Bronchus fibroblast of lung (primary cell): ENCODE results near the gene FLNC. TPM values are rescaled to one million over a fixed set of nuclear protein-coding genes. Genes with fewer than 3 reads are reported as not detected.

Experiments used
- total RNA-seq: library from RNA; depleted of rRNA; stranded (reverse); fragments of >200 nt; gene quantifications from 2 replicates; pipeline ENCODE4 v1.2.3, GENCODE V29; 2015

FLNC gene, protein sequence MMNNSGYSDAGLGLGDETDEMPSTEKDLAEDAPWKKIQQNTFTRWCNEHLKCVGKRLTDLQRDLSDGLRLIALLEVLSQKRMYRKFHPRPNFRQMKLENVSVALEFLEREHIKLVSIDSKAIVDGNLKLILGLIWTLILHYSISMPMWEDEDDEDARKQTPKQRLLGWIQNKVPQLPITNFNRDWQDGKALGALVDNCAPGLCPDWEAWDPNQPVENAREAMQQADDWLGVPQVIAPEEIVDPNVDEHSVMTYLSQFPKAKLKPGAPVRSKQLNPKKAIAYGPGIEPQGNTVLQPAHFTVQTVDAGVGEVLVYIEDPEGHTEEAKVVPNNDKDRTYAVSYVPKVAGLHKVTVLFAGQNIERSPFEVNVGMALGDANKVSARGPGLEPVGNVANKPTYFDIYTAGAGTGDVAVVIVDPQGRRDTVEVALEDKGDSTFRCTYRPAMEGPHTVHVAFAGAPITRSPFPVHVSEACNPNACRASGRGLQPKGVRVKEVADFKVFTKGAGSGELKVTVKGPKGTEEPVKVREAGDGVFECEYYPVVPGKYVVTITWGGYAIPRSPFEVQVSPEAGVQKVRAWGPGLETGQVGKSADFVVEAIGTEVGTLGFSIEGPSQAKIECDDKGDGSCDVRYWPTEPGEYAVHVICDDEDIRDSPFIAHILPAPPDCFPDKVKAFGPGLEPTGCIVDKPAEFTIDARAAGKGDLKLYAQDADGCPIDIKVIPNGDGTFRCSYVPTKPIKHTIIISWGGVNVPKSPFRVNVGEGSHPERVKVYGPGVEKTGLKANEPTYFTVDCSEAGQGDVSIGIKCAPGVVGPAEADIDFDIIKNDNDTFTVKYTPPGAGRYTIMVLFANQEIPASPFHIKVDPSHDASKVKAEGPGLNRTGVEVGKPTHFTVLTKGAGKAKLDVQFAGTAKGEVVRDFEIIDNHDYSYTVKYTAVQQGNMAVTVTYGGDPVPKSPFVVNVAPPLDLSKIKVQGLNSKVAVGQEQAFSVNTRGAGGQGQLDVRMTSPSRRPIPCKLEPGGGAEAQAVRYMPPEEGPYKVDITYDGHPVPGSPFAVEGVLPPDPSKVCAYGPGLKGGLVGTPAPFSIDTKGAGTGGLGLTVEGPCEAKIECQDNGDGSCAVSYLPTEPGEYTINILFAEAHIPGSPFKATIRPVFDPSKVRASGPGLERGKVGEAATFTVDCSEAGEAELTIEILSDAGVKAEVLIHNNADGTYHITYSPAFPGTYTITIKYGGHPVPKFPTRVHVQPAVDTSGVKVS (N-terminal part only)
- 208 and 209 TPM in 2 replicates for total RNA-seq

DNA sequence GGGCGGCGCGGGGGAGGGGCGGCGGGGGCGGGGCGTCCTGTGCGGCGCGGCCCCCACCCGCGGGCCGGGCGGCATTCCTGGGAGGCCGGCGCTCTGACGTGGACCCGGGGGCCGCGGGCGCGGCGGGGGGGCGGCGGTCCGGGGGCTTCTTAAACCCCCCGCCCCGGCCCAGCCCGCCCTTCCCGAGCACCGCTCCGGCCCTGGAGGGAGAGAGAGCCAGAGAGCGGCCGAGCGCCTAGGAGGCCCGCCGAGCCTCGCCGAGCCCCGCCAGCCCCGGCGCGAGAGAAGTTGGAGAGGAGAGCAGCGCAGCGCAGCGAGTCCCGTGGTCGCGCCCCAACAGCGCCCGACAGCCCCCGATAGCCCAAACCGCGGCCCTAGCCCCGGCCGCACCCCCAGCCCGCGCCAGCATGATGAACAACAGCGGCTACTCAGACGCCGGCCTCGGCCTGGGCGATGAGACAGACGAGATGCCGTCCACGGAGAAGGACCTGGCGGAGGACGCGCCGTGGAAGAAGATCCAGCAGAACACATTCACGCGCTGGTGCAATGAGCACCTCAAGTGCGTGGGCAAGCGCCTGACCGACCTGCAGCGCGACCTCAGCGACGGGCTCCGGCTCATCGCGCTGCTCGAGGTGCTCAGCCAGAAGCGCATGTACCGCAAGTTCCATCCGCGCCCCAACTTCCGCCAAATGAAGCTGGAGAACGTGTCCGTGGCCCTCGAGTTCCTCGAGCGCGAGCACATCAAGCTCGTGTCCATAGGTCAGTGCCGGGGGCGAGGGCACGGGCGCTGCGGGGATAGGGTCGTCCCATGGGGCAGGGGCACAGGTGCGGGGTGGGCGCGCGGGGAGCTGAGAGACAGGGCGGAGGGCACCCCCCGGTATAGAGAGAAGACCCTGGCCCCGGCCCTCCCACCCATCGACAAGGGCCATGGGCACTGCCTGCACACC, at the start of gene FLNC:
Gene FLNC, plus strand, starts transcription at position 176 of the 947 bp plus-strand sequence. Its CDS starts 232 bp downstream, at position 408.

GRCh38 chr7:128791121-128791971, 38.9 kb upstream of the FLNC start, which contains the start of gene CCDC136:
Gene CCDC136, plus strand, starts transcription at chr7:128791968. Its CDS starts 444 bp downstream, at chr7:128792412.

DNA sequence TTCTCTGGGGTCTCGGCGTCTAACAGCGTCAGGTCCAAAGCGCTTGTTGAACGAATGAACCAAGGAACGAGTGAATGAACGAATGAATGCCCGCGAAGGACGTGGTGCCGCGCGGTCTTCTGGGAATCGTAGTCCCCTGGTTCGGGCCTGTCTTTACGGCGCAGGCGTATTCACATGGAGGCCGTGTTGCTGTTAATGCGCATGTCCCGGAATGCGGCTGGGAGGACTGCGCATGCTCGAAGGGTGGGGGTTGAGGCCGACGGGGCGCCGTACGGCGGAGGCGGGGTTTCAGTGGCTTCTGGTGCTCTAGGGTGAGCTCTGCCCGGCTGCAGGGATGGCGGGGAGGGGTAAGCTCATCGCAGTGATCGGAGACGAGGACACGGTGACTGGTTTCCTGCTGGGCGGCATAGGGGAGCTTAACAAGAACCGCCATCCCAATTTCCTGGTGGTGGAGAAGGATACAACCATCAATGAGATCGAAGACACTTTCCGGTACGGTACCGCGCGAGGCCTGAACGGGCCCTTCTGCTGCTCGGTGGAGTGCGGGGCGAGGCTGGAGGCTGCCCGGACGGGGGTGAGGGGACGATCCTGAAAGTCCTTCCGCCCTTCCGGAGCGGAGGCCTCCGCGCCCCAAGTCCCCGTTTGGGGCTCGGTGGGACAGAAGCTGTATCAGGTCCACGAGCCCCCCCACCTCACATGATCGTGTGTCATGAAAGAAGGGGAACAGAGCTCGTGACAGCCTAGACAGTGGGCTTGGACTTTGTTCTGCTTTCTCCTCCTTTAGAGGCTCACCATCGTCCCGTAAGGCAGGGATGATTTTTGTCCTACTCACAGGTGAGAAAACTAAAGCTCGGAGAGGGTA, 32.6 kb downstream of the FLNC start, which contains the start of gene ATP6V1F:
Gene ATP6V1F, plus strand, starts transcription at position 286 of the 862 bp plus-strand sequence. Its CDS starts 49 bp downstream, at position 335.

Other genes starting within 250 kb of the FLNC start
- 0.34 and 0.45 TPM in 2 replicates for gene GARIN1A, start 158.1 kb upstream of the FLNC start, total RNA-seq
- 357 and 420 TPM in 2 replicates for gene CALU, start 91.0 kb upstream of the FLNC start, total RNA-seq
- not detected in 2 replicates for gene OPN1SW, start 54.6 kb upstream of the FLNC start, total RNA-seq
- 1.2 and 3.3 TPM in 2 replicates for gene CCDC136, start 38.4 kb upstream of the FLNC start, total RNA-seq
- 126 and 138 TPM in 2 replicates for gene ATP6V1F, start 32.5 kb downstream of the FLNC start, total RNA-seq
- gene KCP, start 80.3 kb downstream of the FLNC start, total RNA-seq, result 0.15 and 0.17 TPM in 2 replicates
- 0.34 and 0.45 TPM in 2 replicates for gene IRF5, start 107.5 kb downstream of the FLNC start, total RNA-seq
- 40.4 and 43.5 TPM in 2 replicates for gene TNPO3, start 224.7 kb downstream of the FLNC start, total RNA-seq